GM19372 (cell line): ENCODE data around the gene TRIM13.

Source experiments
- ATAC-seq: cut with Tn5 transposase; IDR thresholded peaks from one replicate; pipeline ENCODE4 v1.9.1; 2021; ENCODE audit warnings: mild to moderate bottlenecking, low read depth, moderate library complexity; ENCODE audit not compliant: unreplicated experiment

The TRIM13 gene

DNA sequence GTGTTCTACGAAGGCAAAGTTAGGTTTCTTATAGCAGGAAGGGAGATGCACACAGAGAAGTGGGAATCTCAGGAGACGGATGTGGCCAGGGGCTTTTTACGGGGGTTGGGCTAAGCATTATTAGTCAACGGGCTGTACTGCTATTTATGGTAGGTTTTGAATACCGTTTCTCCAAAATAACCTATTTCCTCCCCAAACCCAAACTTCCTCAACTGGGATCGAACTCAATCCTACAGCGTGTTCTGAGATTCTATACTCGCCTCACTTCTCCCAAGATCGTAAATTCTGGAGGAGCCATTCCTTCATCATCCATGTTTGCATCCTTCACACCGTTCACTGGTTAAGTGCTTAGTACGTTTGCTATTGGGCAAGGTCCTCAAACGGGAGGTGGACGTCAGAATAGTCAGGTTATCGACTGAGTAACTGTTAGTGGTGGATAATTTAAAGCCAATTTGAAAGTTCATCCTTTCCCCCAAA, 1.2 kb upstream of the TRIM13 start:
- ATAC-seq, result no peak

DNA sequence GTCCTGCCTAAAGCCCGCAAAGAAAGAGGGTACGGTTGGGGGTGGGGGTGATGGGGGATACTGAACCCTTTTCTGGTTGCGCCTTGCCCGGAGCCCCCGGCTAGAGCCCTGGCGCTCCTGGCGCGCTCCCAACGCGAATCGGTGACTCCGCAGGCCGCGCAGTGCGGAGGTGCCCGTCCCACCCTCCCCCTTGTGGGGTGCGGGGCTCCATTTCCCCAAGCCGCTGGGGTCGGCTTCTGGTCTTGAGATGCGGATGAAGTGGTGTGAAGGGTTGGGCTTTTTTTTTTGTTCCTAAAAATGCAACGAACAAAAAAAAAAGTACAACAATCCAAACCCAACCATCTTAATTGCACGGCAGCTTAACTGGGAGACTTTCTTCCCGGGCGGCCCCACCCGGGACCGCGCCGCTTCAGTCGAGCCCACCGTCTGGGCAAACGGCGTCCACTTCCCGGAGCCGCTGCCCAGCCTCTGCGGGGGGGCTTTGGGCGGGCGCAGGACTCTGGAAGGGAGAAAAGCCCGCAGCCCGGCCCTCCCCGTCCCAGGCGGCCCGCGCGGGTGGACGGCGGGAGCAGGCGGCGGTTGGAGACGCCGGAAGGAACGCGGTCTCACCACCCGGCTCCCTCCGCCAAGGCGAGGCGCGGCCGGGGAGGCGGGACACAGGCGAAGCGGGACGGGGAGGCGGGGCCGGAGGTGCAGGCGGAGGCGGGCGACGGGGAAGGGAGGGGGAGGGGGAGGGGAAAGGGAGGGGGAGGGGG, 504 bp upstream of the TRIM13 start:
- peak; percentile 52 for ATAC-seq

DNA sequence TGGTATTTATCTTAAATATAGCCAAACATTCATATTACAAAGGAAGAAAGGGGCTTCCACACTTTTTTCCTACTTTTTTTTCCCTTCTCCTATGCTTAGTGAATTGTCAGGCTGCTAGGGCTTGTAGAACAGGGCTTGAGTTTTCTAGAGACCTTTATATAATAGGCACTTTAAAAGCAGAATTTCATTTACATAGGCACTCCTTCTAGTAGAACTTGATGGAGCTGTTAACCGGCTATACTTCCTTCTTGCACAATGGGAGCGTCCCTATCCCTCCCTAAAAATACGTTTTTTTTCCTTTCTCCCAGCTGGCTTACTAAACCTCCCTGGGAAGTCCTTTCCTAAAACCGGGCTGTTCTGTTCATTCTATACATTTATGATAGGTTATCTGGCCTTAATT, 1.1 kb downstream of the TRIM13 start:
- ATAC-seq, result no peak

DNA sequence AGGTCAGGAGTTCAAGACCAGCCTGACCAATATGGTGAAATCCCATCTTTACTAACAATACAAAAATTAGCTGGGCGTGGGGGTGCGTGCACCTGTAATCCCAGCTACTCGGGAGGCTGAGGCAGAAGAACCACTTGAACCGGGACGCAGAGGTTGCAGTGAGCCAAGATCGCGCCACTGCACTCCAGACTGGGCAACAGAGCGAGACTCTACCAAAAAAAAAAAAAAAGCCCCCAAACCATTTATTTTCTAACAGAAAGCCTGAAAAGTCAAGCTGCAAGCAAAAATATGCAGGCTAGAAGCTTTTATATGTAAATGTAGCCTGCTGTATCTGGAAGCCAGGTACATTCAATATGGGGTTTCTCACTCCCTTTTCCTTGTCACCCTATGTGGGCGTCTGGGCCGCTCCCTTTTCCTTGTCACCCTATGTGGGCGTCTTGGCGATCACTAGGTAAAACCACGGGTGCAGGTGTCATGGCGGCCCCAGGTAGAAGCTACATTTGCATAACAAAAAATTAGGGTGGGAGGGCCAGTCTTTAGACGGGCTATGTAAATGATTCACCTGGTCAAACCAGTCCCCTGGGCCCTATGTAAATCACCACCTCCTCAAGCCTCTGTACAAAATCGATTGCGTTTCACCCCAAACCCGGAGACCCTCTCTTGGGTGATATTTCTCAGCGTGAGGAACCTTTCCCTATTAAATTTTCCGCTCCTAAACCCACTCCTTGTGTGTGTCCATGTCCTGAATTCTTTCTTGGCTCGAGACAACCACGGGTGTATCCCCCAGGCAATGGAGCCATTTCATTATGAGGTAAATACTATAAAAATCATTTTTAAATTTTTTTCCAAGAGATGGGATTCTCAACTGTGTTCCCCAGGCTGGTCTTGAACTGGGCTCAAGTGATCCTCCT, 2.1 kb downstream of the TRIM13 start:
- ATAC-seq, result no peak

DNA sequence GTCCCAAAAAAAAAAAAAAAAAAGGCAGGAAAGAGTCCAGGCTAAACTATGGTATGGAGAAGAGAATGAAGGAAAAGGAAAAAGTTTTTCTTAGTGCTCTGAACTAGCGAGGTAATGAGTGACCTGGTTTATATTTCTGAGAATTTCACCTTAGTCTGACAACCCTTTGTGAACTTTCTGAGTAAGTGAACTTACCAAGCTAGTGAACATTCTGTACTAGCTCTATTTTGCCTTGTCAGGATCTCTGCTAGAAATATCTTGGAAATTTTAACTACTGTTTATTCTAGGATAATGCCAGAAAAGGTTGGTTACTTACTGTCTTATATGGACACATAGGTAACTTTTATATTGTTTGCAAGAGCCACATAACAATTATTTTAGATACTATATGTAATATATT, 4.4 kb downstream of the TRIM13 start:
- ATAC-seq, result no peak

DNA sequence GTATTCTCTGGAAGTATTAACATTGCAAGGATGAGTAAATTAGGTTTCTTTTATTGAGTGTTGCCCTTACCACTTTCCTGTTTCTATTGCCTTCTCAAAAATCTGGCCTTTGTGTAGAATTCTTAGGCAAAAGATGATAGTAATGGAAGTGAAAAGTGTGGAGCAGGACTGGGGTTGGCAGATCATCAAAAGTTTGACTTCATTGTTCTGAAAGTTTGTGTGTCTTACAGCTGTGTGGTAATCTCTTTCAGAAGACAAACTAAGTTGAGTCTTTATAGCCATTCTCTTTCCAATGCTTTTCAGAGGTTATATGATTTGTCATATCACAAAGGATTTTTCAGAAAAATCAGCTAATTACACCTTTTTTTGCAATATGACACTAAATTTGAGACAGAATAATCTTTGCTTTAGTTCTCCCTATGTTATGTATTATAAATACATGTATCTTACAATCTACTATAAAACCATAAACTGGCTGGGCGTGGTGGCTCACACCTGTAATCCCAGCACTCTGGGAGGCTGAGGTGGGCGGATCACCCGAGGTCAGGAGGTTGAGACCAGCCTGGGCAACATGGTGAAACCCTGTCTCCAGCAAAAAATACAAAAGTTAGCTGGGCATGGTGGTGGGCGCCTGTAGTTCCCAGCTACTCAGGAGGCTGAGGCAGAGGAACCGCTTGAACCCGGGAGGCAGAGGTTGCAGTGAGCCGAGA, 9.7 kb downstream of the TRIM13 start:
- no peak for ATAC-seq

DNA sequence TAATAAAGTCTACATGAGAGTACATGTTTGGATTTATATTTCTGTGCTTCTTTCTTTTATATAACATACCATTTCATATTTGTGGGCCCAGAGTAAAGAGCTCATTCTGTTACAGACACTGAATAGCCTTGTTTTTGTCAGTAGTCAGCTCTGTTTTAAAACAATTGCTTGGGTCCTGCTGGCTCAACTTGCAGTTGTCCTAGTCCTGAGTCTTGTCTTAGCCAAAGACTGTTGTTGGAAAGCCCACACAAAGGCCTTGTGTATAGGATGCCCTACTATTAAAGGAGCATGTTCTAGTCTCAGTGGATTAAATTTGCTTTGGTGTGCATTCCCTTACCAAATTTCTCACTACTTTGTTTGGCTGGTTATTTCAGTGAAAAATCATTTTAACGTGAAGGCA, 14.6 kb downstream of the TRIM13 start:
- no peak for ATAC-seq

DNA sequence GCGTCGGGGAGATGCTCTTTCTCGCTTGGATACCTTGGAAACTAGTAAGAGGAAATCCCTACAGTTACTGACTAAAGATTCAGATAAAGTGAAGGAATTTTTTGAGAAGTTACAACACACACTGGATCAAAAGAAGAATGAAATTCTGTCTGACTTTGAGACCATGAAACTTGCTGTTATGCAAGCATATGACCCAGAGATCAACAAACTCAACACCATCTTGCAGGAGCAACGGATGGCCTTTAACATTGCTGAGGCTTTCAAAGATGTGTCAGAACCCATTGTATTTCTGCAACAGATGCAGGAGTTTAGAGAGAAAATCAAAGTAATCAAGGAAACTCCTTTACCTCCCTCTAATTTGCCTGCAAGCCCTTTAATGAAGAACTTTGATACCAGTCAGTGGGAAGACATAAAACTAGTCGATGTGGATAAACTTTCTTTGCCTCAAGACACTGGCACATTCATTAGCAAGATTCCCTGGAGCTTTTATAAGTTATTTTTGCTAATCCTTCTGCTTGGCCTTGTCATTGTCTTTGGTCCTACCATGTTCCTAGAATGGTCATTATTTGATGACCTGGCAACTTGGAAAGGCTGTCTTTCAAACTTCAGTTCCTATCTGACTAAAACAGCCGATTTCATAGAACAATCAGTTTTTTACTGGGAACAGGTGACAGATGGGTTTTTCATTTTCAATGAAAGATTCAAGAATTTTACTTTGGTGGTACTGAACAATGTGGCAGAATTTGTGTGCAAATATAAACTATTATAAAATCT, 15.7 kb downstream of the TRIM13 start:
- ATAC-seq, result no peak

DNA sequence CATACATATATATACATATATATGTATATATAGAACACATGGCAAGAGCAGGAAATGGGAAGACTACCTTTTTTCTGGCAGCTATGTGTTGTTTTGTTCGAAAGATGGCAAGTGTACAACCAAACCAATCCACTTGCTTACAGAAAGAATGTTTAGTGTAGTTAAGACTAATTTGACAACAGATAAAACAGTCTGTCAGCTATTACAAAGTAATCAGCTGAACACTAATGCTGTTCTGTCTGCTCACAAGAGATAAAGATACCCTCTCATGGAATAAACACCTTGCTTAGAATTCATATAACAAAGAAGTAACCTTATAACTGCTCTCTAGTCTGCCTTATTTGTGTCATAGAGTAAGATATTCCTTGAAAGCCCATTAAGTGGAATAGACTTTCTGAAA, 17.5 kb downstream of the TRIM13 start:
- ATAC-seq, result no peak

DNA sequence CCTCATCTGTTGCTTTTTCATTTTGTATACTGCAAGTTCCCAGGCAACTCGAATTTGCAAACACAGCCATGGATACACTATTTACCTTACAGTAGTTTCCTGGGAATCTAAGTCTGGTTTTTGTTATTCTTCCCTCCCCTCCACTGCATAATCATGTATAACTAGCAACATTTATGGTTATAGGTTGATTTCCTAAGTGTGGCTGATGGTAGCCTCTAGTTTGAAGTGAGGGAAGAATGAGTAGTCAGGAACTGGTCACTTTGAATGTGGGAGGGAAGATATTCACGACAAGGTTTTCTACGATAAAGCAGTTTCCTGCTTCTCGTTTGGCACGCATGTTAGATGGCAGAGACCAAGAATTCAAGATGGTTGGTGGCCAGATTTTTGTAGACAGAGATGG, 18.4 kb downstream of the TRIM13 start, which contains the start of gene KCNRG:
KCNRG (plus strand) TSS at position 187 of the 400 bp plus-strand sequence; CDS start at position 237, 50 bp downstream.
- ATAC-seq, result no peak

DNA sequence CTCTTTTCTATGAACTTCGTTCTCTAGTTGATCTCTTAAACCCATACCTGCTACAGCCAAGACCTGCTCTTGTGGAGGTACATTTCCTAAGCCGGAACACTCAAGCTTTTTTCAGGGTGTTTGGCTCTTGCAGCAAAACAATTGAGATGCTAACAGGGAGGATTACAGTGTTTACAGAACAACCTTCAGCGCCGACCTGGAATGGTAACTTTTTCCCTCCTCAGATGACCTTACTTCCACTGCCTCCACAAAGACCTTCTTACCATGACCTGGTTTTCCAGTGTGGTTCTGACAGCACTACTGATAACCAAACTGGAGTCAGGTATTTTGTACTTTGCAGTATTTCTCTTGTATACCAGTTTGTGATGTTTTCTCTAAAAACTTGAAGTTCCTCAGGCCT, 18.9 kb downstream of the TRIM13 start:
- ATAC-seq, result no peak

DNA sequence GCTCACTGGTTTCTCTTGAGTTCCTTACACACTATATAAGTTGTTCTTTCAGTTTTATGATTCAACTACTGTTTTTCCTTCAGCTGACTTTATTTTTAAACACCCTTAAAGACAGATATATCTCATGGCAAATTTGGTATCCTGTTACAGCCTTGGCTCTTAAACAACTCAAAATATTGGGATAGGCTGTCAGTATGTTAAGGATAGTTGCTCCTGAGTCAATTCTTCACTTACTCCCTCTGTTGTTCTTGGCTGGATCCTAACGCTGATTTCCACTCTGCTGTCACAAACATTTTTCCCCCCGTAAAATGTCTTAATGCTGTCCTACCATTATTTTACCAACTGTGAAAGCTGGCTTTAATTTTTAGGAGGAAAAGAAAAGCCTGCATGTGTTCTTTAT, 19.6 kb downstream of the TRIM13 start:
- no peak for ATAC-seq

DNA sequence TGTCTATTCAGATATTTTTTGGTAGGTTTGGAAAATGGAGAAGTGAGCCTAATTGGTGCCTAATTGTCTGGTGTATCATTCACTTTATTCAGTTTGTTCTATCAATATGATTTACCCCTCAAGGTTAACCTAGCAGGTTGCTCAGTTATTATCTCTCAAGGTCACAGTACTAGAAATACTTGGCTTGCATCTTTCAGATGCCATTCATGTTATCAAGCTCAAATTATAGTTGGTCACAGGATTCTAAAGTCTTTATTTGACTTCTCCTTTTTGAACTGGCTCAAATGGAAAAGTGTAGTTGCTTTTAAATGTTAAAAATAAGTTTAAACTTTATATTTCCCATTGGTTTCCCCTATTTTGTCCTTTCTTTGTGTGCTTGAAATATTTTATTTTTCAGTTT, 21.0 kb downstream of the TRIM13 start:
- ATAC-seq, result no peak

DNA sequence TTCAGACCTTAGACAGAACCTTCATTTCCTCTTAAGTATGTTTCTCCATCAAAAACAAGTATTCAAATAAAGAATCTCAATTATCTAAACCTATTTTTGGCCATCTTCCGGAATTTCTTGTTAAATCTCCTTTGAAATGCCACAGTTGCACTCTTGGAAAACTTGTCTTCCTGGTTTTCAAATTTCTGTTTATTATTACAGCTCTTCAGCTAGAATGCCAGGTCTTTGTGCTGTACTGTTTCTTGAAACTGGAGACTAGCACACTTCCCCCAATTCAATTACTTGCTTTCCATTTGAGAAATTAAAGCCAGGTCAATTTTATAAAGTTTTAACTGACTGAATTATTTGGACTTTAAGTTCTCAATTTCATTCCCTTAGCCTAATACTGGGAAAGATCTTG, 28.6 kb downstream of the TRIM13 start:
- no peak for ATAC-seq

DNA sequence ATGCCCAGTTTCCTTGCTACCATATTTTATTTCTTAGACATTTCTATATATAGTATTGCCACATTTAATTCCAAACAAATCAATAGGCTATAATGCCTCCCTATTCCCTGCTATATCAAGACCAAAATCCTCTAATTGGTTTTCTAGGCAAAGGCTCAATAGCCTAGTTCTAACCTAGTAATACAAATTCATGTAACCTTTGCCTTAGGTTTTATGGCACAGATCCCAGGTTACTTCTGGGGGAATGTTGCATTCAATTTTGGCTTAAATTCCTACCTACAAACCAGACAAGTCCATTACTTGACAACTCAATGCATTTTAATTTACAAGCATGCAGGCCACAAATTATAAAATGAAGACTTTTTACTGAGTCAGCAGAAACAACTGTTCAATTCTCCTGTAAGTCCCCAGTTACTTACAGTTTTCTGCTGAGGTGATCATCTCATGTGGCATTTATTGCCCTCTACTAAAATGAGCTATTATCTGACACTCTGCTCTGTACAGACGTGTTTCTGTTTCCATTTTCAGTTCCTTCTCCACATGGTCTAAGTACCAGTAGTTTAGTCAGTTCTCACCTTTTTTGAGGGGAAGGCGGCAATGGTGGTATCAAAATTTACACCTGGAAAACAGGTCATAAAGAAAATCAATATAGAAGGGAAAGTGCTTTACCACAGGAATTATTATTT, 30.1 kb downstream of the TRIM13 start:
- ATAC-seq, result peak; percentile 97

DNA sequence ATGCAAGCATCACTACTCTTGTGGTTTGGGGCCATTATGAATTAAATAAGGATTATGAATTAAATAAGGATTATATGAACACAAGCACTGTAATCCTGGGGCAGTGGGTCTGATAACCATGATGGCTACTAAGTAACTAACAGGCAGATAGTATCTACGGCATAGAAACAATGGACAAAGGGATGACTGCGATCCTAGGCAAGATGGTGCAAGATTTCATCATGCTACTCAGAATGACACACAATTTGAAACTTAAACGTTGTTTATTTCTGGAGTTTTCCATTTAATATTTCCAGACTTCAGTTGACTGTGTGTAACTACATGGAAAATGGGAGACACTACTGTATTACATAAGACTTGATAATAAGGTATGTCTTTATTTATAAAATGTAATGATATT, 33.5 kb downstream of the TRIM13 start:
- ATAC-seq, result no peak

DNA sequence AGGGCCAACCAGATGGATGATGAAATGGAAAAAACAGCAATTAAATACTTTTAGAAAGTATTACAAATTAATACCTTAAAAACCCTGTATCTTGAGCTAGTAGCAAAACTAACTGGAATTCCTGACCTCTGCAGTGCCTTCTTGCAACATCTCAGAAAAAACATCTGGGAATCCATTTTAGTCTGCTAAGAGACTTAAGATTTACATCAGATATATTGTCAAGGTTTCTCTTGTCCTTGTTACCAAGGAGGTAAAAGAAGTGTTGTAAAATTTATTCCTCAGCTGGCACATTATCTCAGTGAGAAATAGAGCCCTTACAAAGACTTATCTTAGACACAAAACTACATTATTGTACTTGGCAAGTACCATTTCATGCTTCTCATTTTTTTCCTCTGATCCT, 36.9 kb downstream of the TRIM13 start:
- no peak for ATAC-seq

DNA sequence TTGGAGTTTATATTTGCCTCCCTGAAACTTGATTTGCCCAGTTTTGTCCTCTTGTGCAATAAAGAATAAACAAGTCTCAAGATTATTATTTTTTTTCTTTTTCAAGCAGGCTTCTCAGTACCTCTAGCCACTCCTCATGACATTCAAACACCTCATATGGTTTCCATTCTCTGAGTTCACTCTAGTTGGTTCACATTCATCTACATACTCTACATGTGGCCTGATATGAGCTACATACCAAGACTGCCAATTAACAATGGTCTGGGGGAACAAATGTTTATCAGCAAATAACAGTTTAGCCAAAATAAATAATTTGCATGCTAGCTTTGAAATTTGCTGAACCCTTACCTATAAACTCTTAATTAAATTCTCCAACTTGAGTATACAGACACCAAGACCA, 40.9 kb downstream of the TRIM13 start:
- no peak for ATAC-seq

DNA sequence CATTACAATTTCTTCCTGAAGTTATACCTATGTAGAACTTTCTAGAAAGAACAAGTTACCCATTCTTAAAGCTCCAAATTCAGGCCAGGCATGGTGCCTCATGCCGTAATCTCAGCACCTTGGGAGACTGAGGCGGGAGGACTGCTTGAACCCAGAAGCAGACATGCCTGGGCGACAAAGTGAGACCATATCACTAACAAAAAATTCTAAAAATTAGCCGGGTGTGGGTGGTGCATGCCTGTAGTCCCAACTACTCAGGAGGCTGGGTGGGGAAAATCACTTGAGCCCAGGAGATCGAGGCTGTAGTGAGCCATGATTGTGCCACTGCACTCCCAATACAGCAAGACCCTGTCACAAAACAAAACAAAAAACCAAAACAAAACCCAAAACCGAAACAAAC, 41.4 kb downstream of the TRIM13 start:
- ATAC-seq, result no peak

DNA sequence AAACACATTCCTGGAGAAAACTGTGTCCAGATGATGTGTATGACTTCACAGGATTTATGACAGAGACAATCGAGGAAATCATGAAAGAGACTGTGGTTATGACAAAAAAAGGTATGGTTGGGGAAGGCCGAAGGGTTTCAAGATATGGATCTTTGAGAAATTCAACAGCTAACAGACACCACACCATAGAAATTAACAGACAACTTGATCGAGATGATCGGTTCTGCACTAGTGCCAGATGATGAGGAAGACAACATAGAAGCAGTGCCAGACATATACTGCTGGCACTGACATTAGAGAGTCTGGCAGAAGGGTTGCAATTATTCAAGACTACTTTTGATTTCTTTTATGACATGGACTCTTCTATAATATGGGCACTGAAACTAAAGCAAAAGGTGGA, 55.6 kb downstream of the TRIM13 start:
- no peak for ATAC-seq
